ENCODE data around the gene HLCS.

HLCS gene

DNA sequence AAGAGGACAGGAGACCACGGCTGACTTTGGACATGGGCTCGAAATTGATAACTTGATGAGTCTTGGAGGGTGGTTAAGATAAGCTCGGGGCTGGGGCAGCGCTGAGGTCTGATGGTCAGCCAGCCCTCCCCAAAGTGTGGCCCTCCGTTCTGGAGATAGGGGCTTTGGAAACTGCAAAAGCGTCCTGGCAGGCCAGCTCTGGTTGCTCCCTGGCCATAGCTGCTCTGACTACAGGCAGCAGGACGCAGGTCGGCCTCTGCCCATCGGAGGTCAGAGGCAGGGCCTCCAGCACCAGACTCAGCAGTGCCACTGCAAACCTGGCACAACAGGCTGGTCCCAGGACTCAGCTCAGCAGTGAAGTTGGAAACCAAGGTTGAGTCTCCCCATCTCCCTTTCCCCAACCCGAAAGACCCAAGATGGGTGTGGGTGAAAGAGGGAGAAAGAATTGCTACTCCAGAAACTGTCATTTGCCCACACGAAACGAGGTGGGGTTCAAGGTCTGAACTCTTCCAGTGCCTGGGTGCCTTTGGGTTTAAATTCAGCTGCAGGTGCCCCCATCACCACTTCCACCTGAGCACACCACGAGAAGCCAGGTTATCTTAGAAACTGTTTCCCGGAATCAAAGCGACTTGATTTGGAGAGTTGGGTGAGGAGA lies 262.7 kb downstream of the HLCS start:
- TF ChIP-seq, protein P1, sequence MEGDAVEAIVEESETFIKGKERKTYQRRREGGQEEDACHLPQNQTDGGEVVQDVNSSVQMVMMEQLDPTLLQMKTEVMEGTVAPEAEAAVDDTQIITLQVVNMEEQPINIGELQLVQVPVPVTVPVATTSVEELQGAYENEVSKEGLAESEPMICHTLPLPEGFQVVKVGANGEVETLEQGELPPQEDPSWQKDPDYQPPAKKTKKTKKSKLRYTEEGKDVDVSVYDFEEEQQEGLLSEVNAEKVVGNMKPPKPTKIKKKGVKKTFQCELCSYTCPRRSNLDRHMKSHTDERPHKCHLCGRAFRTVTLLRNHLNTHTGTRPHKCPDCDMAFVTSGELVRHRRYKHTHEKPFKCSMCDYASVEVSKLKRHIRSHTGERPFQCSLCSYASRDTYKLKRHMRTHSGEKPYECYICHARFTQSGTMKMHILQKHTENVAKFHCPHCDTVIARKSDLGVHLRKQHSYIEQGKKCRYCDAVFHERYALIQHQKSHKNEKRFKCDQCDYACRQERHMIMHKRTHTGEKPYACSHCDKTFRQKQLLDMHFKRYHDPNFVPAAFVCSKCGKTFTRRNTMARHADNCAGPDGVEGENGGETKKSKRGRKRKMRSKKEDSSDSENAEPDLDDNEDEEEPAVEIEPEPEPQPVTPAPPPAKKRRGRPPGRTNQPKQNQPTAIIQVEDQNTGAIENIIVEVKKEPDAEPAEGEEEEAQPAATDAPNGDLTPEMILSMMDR (IDR thresholded peaks at IDR 0.05), result no peak
- Histone ChIP-seq H3K27me3 (peaks cover 100% of the 10 kb centered on the region), H3K27ac (no peak overlapping the region), H3K4me1 (ENCODE audit: control insufficient read depth in 1 of 2, insufficient read depth in 1 of 2, low read depth in 1 of 2, low read length in 1 of 2) (no peaks in the 10 kb centered on the region), H3K4me3 (ENCODE audit: low read depth in 1 of 2, low read length in 1 of 2) (no peak overlapping the region), H3K9me3 (no peaks in the 10 kb centered on the region), H3K36me3 (no peaks in the 10 kb centered on the region)

DNA sequence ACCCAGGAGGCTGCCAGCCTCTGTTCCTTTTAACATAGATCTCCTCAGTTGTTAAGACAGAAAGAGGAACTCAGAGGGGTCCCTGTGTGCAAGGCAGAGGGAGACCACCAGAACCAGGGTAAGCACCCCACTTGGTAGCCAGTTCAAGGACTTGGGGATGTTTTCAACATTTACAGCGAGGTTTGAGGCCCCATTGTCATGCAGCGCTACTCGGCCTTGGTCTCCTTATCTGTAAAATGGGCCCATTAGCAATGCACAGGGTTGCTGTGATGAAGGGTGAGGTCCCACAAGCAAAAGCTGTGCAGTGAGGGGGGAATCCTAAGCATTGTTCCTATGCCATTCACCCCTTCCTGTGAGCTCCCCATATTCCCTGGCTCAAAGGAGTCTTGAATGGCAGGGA lies 263.3 kb downstream of the HLCS start:
- no peak overlapping the region for H3K27ac ChIP-seq
- no peaks in the 10 kb centered on the region for H3K36me3 ChIP-seq
- H3K27me3 ChIP-seq, result peaks cover 100% of the 10 kb centered on the region
- TF ChIP-seq, protein P1 (IDR thresholded peaks at IDR 0.05), result no peak
- no peaks in the 10 kb centered on the region for H3K9me3 ChIP-seq
- no peak overlapping the region for H3K4me3 ChIP-seq (ENCODE audit: low read depth in 1 of 2, low read length in 1 of 2)
- H3K4me1 ChIP-seq (ENCODE audit: control insufficient read depth in 1 of 2, insufficient read depth in 1 of 2, low read depth in 1 of 2, low read length in 1 of 2), result no peaks in the 10 kb centered on the region

DNA sequence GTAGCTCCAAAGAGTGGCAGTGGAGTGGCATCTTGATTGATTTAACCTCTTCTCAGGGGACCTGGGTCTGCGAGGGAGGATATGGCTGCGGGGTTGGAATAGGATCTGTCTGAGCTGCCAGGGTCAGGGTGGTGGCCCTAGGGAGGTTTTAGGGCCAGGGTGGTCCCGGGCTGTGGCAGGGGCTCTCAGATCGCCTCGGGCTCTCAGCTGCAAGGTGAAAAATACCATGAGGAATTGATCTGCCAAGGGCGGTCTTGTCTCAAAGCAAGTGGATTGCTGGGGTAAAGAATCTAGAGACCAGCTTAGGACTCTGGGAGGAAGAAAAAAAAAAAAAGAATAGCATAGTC lies 263.9 kb downstream of the HLCS start:
- no peak overlapping the region for H3K4me3 ChIP-seq (ENCODE audit: low read depth in 1 of 2, low read length in 1 of 2)
- H3K27me3 ChIP-seq, result peaks cover 100% of the 10 kb centered on the region
- TF ChIP-seq, protein P1 (IDR thresholded peaks at IDR 0.05), result no peak
- no peaks in the 10 kb centered on the region for H3K36me3 ChIP-seq
- H3K9me3 ChIP-seq, result no peaks in the 10 kb centered on the region
- H3K4me1 ChIP-seq (ENCODE audit: control insufficient read depth in 1 of 2, insufficient read depth in 1 of 2, low read depth in 1 of 2, low read length in 1 of 2), result no peaks in the 10 kb centered on the region
- H3K27ac ChIP-seq, result no peak overlapping the region

DNA sequence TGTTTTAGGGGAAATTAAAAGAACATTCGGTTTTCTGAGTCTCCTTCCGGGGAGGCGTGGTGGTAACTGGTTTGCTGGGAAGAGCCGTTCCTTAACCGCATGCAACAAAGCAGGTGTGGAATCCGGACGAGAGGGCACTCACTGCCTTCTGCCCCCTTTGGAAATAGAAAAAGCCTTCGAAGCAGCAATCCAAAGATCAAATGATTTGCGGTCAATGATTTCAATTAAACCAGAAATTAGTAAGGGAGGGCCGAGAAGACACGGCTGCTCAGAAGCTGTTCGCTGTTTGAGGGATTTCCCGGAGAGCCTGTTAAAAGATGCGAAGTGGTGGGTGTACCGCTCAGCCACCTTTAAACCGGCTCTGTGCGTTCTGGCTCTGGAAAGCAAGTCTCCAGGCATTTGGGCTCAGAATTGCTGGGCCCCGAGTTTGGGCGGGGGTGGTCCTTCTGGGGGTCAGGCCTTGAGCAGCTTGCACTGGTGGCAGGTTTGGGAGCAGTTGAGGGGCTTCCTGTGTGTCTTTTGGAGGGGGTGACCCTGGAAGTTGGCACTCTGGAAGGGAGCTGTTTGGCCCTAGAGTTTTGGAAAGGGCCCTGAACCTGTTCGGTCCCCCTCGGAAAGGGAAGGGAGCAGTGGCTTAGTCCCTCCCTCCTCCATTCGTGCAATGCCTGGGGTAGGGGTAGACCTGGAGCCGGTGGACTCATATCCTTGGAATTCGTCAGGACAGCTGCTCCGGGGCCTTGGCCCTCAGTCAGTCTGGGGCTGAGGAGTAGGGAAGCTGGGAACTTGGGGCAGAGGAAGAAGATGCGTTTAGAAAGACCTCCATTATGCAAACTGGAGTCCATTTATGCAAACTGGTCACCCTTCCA lies 264.5 kb downstream of the HLCS start:
- TF ChIP-seq, protein P1 (IDR thresholded peaks at IDR 0.05), result no peak
- no peak overlapping the region for H3K4me3 ChIP-seq (ENCODE audit: low read depth in 1 of 2, low read length in 1 of 2)
- no peaks in the 10 kb centered on the region for H3K4me1 ChIP-seq (ENCODE audit: control insufficient read depth in 1 of 2, insufficient read depth in 1 of 2, low read depth in 1 of 2, low read length in 1 of 2)
- no peaks in the 10 kb centered on the region for H3K36me3 ChIP-seq
- H3K27ac ChIP-seq, result no peak overlapping the region
- no peaks in the 10 kb centered on the region for H3K9me3 ChIP-seq
- peaks cover 100% of the 10 kb centered on the region for H3K27me3 ChIP-seq

DNA sequence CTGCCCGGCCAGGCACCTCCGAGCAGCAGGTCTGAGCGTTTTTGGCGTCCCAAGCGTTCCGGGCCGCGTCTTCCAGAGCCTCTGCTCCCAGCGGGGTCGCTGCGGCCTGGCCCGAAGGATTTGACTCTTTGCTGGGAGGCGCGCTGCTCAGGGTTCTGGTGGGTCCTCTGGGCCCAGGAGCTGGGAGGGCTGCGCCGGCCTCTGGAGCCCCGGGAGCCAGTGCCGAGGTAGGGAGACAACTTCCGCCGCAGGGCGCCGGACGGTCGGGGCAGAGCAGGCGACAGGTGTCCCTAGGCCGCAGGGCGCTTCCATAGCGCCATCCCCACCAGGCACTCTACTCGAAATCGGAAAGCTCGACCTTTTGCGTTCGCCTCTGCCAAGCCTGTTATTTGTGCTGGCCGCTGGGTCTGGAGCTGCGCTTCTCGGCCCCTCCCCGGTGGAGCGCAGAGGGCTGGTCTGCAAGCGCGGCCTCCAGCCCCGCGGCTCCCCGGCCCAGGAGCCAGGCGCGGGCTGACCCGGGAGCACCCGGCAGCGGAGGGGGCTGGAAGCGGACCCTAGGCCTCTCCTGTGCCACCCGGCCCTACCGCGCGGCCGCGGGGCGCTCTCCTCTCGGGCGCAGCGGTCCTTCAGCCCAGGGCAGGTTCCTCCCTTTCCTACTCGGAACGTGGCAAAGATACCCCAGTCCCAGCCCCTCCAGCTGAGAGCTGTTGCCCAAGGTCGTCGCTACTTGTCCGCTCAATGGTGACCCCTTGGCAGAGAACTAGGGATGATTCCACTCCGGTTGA lies 265.3 kb downstream of the HLCS start:
- H3K27ac ChIP-seq, result no peak overlapping the region
- no peaks in the 10 kb centered on the region for H3K9me3 ChIP-seq
- no peaks in the 10 kb centered on the region for H3K36me3 ChIP-seq
- no peak overlapping the region for H3K4me3 ChIP-seq (ENCODE audit: low read depth in 1 of 2, low read length in 1 of 2)
- H3K4me1 ChIP-seq (ENCODE audit: control insufficient read depth in 1 of 2, insufficient read depth in 1 of 2, low read depth in 1 of 2, low read length in 1 of 2), result no peaks in the 10 kb centered on the region
- H3K27me3 ChIP-seq, result peaks cover 100% of the 10 kb centered on the region
- TF ChIP-seq, protein P1 (IDR thresholded peaks at IDR 0.05), result no peak
